Gastrocnemius medialis (tissue), 4 donors: ENCODE measurements around the gene RPA3. TPM values are rescaled to one million over a fixed set of nuclear protein-coding genes. Genes with fewer than 3 reads are reported as not detected.
A peak's percentile ranks its signal among the peaks of the same experiment; 100 is the strongest.

ENCODE experiments used
- ATAC-seq, 2 donors: fragments of 150-250 bp; one replicate each; pipeline ENCODE4 v1.9.1; 2016
- DNase-seq, 2 donors: peaks; one replicate each; pipeline ENCODE4 v3.0.0-alpha.2; 2019
- H3K27ac ChIP-seq, 4 donors: fragments of 200-600 bp; sonication (generic); 1 replicate in 1 of 4; 2 replicates in 3 of 4; pipeline ENCODE4 v1.5.1; 2016 to 2018; ENCODE audit warnings: mild to moderate bottlenecking in 2 of 4, moderate library complexity in 1 of 4
- H3K27me3 ChIP-seq, 3 donors: fragments of 200-600 bp; sonication (generic) in 2 of 3; 1 replicate in 1 of 3; 2 replicates in 2 of 3; pipeline versions ENCODE4 v1.5.1 to v1.6.0; 2016 to 2019; ENCODE audit warnings: mild to moderate bottlenecking in 1 of 3, moderate library complexity in 1 of 3
- H3K36me3 ChIP-seq, 2 donors: fragments of 200-600 bp; sonication (generic) in 1 of 2; one replicate each; pipeline ENCODE4 v1.5.1; 2017 to 2018
- H3K4me1 ChIP-seq, 2 donors: fragments of 200-600 bp; sonication (generic) in 1 of 2; one replicate each; pipeline ENCODE4 v1.5.1; 2016 to 2017; ENCODE audit warnings: mild to moderate bottlenecking in 2 of 2
- H3K4me3 ChIP-seq, 4 donors: fragments of 200-600 bp; sonication (generic) in 3 of 4; 1 replicate in 1 of 4; 2 replicates in 3 of 4; pipeline ENCODE4 v1.5.1; 2016 to 2019; ENCODE audit warnings: mild to moderate bottlenecking in 2 of 4
- H3K9me3 ChIP-seq, 3 donors: fragments of 200-600 bp; sonication (generic) in 2 of 3; 1 replicate in 1 of 3; 2 replicates in 2 of 3; pipeline ENCODE4 v1.5.1; 2016 to 2019
- CTCF ChIP-seq, 5 experiments: fragments of 450-650 bp in 3 of 5; fragments of 200-600 bp in 2 of 5; sonication (generic) in 2 of 5; IDR thresholded peaks in 4 of 5; conservative IDR thresholded peaks in 1 of 5; 1 replicate in 4 of 5; 2 replicates in 1 of 5; pipeline ENCODE4 v1.5.1; 2016 to 2019; ENCODE audit warnings: antibody characterized with exemption in 5 of 5, mild to moderate bottlenecking in 3 of 5, moderate library complexity in 3 of 5
- POLR2A ChIP-seq, 2 donors: fragments of 450-650 bp; IDR thresholded peaks; one replicate each; pipeline ENCODE4 v1.6.1; 2017; ENCODE audit warnings: antibody characterized with exemption in 2 of 2, mild to moderate bottlenecking in 2 of 2, moderate library complexity in 2 of 2
- in situ Hi-C, 4 donors: fragments of 200-750 bp; cut with MboI; loops; one replicate each; pipeline versions ENCODE4 v1.15.0 to v1.8.0; 2017; ENCODE audit warnings: low sequenced_read_pairs in 4 of 4
- intact Hi-C: fragments of 100-400 bp; cut with DNase I; formaldehyde crosslinking; loops from one replicate; pipeline ENCODE4 v1.15.1; 2023; ENCODE audit warnings: low total_unique reads
- total RNA-seq, 4 donors: library from RNA; depleted of rRNA; stranded (reverse); fragments of >200 nt; gene quantifications; one replicate each; pipeline versions ENCODE4 v1.1.0 to v1.2.3, GENCODE V29; 2016

RPA3 gene
- total RNA-seq, result 10 to 100 TPM in 3 of 4 donors, 1 to 10 TPM in 1; 4.7 to 14.3 (median 12.5) TPM

GRCh38 chr7:7718492-7718891 is at the start of gene RPA3:
Gene RPA3 (minus strand): TSS chr7:7718607. CDS start chr7:7640418, 78,189 bp downstream.
- intact Hi-C loops, result loop anchor here (2.0 kb wide), 1 partner anchor 30 kb away; no protein-coding TSS in a partner anchor
- no peaks in the 10 kb centered on the region for H3K36me3 ChIP-seq
- in situ Hi-C loops, result no loop called here
- DNase-seq (no peak), ATAC-seq (no peak)
- H3K27ac ChIP-seq, result peak within 1 kb of the TSS; percentile 53 to 79 (median 68)
- H3K4me1 ChIP-seq, result peaks cover 15 to 21% of the 10 kb centered on the region in 2 donors
- no peaks in the 10 kb centered on the region for H3K27me3 ChIP-seq
- H3K9me3 ChIP-seq, result no peaks in the 10 kb centered on the region
- no peak for TF ChIP-seq CTCF (IDR thresholded peaks at IDR 0.05 in 4 of 5, conservative IDR thresholded peaks at IDR 0.05 in 1 of 5)
- TF ChIP-seq POLR2A (IDR thresholded peaks at IDR 0.05), result no peak
- H3K4me3 ChIP-seq, result no peak within 1 kb of the TSS

GRCh38 chr7:7766671-7767070 is 48.3 kb upstream of the RPA3 start:
- Histone ChIP-seq H3K36me3 (no peaks in the 10 kb centered on the region), H3K4me3 (no peak overlapping the region), H3K9me3 (no peaks in the 10 kb centered on the region), H3K27me3 (no peaks in the 10 kb centered on the region), H3K4me1 (peaks cover 6 to 10% of the 10 kb centered on the region in 2 donors), H3K27ac (no peak overlapping the region)
- TF ChIP-seq CTCF (IDR thresholded peaks at IDR 0.05 in 4 of 5, conservative IDR thresholded peaks at IDR 0.05 in 1 of 5) (no peak), POLR2A (IDR thresholded peaks at IDR 0.05) (no peak)
- intact Hi-C loops, result no loop called here
- no peak for ATAC-seq
- in situ Hi-C loops, result loop anchor here in 2 of 4 donors (10.0 to 25.0 kb wide), 3 partner anchors 342 to 448 kb away; no protein-coding TSS in a partner anchor
- DNase-seq, result no peak

GRCh38 chr7:7765422-7765821 is 47.0 kb upstream of the RPA3 start:
- Histone ChIP-seq H3K27me3 (no peaks in the 10 kb centered on the region), H3K36me3 (no peaks in the 10 kb centered on the region), H3K4me1 (peaks cover 9 to 14% of the 10 kb centered on the region in 2 donors), H3K9me3 (no peaks in the 10 kb centered on the region), H3K27ac (no peak overlapping the region), H3K4me3 (no peak overlapping the region)
- no peak for DNase-seq
- intact Hi-C loops (no loop called here), in situ Hi-C loops (loop anchor here in 2 of 4 donors (10.0 to 25.0 kb wide), 3 partner anchors 341 to 449 kb away; no protein-coding TSS in a partner anchor)
- TF ChIP-seq CTCF (IDR thresholded peaks at IDR 0.05 in 4 of 5, conservative IDR thresholded peaks at IDR 0.05 in 1 of 5) (no peak), POLR2A (IDR thresholded peaks at IDR 0.05) (no peak)
- ATAC-seq, result no peak

- no peak for TF ChIP-seq POLR2A (IDR thresholded peaks at IDR 0.05)
- TF ChIP-seq CTCF (IDR thresholded peaks at IDR 0.05 in 4 of 5, conservative IDR thresholded peaks at IDR 0.05 in 1 of 5), result no peak
- intact Hi-C loops (loop anchor here (5.0 kb wide), 1 partner anchor 453 kb away; no protein-coding TSS in a partner anchor), in situ Hi-C loops (loop anchor here in 2 of 4 donors (10.0 to 25.0 kb wide), 3 partner anchors 340 to 450 kb away; no protein-coding TSS in a partner anchor)
- no peaks in the 10 kb centered on the region for H3K36me3 ChIP-seq
- no peak overlapping the region for H3K27ac ChIP-seq
- H3K27me3 ChIP-seq, result no peaks in the 10 kb centered on the region
- no peak for DNase-seq
- H3K4me1 ChIP-seq, result peaks cover 9 to 14% of the 10 kb centered on the region in 2 donors
- no peak for ATAC-seq
- no peaks in the 10 kb centered on the region for H3K9me3 ChIP-seq
- H3K4me3 ChIP-seq, result no peak overlapping the region
These were observed 46.4 kb upstream of the RPA3 start for GRCh38 chr7:7764520-7765396.
